DND-41 (cell line): Measurements from ENCODE around the gene THSD4.

Experiments
- ATAC-seq: fragments of 200-7000 bp; cut with Tn5 transposase; 3 replicates; pipeline ENCODE4 v1.9.1; 2021; ENCODE audit warnings: low read depth; ENCODE audit not compliant: insufficient read depth
- DNase-seq: peaks from one replicate; pipeline ENCODE4 v3.0.0-alpha.2; 2020
- H2AFZ ChIP-seq: 2 replicates; pipeline ENCODE4 v1.6.0; 2012; ENCODE audit warnings: low read depth, low read length
- H3K27ac ChIP-seq: 2 replicates; pipeline ENCODE4 v1.5.1; 2012; ENCODE audit warnings: low read length, inconsistent platforms
- H3K27me3 ChIP-seq: fragments of 200-600 bp; sonication (generic); 2 replicates; pipeline ENCODE4 v1.6.0; 2012; ENCODE audit warnings: low read length, mild to moderate bottlenecking, inconsistent platforms; ENCODE audit not compliant: insufficient read depth, poor library complexity
- H3K36me3 ChIP-seq: 2 replicates; pipeline ENCODE4 v1.5.1; 2012; ENCODE audit warnings: low read length, inconsistent platforms; ENCODE audit not compliant: insufficient read depth
- H3K4me1 ChIP-seq: 2 replicates; pipeline ENCODE4 v1.5.1; 2012; ENCODE audit warnings: mild to moderate bottlenecking, low read length; ENCODE audit not compliant: insufficient read depth
- H3K4me2 ChIP-seq: 2 replicates; pipeline ENCODE4 v1.6.0; 2012; ENCODE audit warnings: mild to moderate bottlenecking, moderate library complexity, low read length, inconsistent platforms; ENCODE audit not compliant: insufficient read depth
- H3K4me3 ChIP-seq, 2 experiments: fragments of 200-600 bp in 1 of 2; shearing (Covaris generic) in 1 of 2; 2 replicates each; pipeline ENCODE4 v1.5.1; 2012 to 2016; ENCODE audit warnings: inconsistent platforms in 2 of 2, low read length in 2 of 2, mild to moderate bottlenecking in 2 of 2, low read depth in 1 of 2, moderate library complexity in 1 of 2
- H3K79me2 ChIP-seq: 2 replicates; pipeline ENCODE4 v1.6.0; 2012; ENCODE audit warnings: low read length, inconsistent platforms; ENCODE audit not compliant: insufficient read depth
- H3K9ac ChIP-seq: 2 replicates; pipeline ENCODE4 v1.6.0; 2012; ENCODE audit warnings: low read depth, mild to moderate bottlenecking, inconsistent platforms, low read length, moderate library complexity
- H3K9me3 ChIP-seq: 2 replicates; pipeline ENCODE4 v1.5.1; 2012; ENCODE audit warnings: low read length, moderate library complexity, mild to moderate bottlenecking, inconsistent platforms; ENCODE audit not compliant: insufficient read depth, severe bottlenecking
- H4K20me1 ChIP-seq: 2 replicates; pipeline ENCODE4 v1.6.0; 2012; ENCODE audit warnings: low read length; ENCODE audit not compliant: insufficient read depth
- CTCF ChIP-seq: IDR thresholded peaks from 2 replicates; pipeline ENCODE4 v1.5.1; 2012; ENCODE audit warnings: borderline replicate concordance, low read length, moderate library complexity, mild to moderate bottlenecking; ENCODE audit not compliant: poor library complexity, severe bottlenecking; ENCODE audit errors: extremely low read depth
- EZH2 ChIP-seq: IDR thresholded peaks from 3 replicates; pipeline ENCODE4 v1.6.1; 2012; ENCODE audit warnings: borderline replicate concordance, low read depth, mild to moderate bottlenecking, moderate library complexity, low read length, inconsistent platforms; ENCODE audit not compliant: severe bottlenecking

THSD4 gene

DNA sequence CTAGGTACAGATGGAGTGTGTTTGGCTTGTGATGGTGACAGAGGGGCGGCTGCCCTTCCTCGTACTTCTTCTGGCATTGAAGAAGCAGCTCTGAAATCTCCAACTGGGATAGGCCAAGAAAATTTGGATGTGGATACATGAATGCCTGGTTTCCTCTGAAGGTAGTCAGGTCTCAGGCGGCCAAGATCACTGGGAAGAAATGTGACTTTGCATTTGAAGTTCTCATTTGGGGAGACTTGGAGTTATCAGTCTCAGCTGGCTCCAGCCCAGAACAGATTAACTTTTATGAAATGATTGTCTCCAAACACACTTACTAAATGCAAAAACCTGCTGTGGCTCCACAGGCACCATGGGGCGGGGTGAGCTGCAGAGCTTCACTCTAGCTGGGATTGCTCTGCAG lies 215.9 kb downstream of the THSD4 start:
- Histone ChIP-seq H3K4me1 (no peaks in the 10 kb centered on the region), H2AFZ (no peak overlapping the region), H3K27me3 (peaks cover 2% of the 10 kb centered on the region), H3K9ac (no peak overlapping the region), H3K9me3 (no peaks in the 10 kb centered on the region), H3K4me3 (no peak overlapping the region), H3K4me2 (no peak overlapping the region), H4K20me1 (no peaks in the 10 kb centered on the region), H3K27ac (no peak overlapping the region), H3K79me2 (no peaks in the 10 kb centered on the region), H3K36me3 (no peaks in the 10 kb centered on the region)
- TF ChIP-seq EZH2, result no peak
- TF ChIP-seq CTCF, result no peak
- ATAC-seq (no peak), DNase-seq (no peak)

DNA sequence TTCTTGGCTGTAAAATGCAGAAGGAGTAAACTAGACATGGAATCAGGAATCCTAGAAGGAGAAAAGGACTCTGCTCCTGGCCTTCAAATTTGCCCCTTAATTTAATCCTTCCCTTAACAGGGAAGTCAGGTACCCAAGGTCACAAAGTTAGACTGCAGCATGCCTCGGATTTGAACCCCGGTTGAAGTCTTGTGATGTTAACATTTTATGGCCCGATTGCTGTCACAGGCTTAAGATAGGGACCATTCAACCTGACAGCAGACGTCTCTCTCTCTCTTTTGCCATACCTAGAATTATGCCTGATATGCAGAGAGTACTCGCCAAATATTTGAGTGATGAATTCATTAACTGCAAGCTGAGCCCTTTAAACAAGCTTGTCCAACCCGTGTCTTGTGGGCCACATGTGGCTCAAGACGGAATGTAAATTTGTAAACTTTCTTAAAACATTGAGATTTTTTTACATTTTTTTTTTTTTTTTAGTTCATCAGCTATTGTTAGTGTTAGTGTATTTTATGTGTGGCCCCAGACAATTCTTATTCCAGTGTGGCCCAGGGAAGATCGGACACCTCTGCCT lies 217.2 kb downstream of the THSD4 start:
- H4K20me1 ChIP-seq, result no peaks in the 10 kb centered on the region
- ATAC-seq, result no peak
- H3K36me3 ChIP-seq, result no peaks in the 10 kb centered on the region
- peaks cover 8% of the 10 kb centered on the region for H3K27me3 ChIP-seq
- H3K9ac ChIP-seq, result no peak overlapping the region
- H3K4me1 ChIP-seq, result no peaks in the 10 kb centered on the region
- no peak overlapping the region for H2AFZ ChIP-seq
- H3K4me3 ChIP-seq, result no peak overlapping the region
- H3K27ac ChIP-seq, result no peak overlapping the region
- no peak for DNase-seq
- H3K9me3 ChIP-seq, result no peaks in the 10 kb centered on the region
- no peak overlapping the region for H3K4me2 ChIP-seq
- H3K79me2 ChIP-seq, result no peaks in the 10 kb centered on the region
- TF ChIP-seq CTCF (no peak), EZH2 (no peak)

DNA sequence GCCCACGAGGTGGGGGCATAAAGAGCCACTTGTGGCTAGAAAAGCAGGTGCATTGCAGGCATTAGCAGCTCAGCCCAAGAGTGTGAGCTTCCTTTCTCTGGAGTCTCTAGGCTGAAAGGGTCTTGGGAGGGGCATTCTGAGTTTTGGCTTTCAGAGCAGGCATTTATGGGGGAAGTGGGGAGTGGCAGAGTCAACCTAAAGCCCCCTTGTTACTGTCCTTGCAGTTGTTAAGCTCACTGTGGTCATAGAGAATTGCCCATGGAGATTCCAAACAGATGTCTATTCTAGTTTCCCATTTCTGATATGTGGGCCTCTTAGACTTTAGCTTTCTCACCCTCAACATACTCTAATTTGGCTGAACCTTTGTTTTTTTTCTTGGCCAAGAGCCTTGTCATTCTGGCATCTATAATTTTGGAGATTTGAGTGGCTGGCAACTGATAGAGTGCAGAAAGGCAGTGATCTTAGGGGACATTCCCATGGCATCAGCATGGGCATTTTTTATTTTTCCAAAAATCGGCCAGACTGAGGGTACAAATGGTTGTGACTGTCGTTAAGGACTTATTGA lies 217.9 kb downstream of the THSD4 start:
- Histone ChIP-seq H3K9me3 (no peaks in the 10 kb centered on the region), H3K27ac (no peak overlapping the region), H3K4me1 (no peaks in the 10 kb centered on the region), H3K27me3 (peaks cover 8% of the 10 kb centered on the region), H3K9ac (no peak overlapping the region), H3K79me2 (no peaks in the 10 kb centered on the region), H2AFZ (no peak overlapping the region), H3K36me3 (no peaks in the 10 kb centered on the region), H3K4me2 (no peak overlapping the region), H4K20me1 (no peaks in the 10 kb centered on the region), H3K4me3 (no peak overlapping the region)
- no peak for ATAC-seq
- no peak for TF ChIP-seq EZH2
- no peak for TF ChIP-seq CTCF
- DNase-seq, result no peak

- TF ChIP-seq CTCF (no peak), EZH2 (no peak)
- H2AFZ ChIP-seq, result no peak overlapping the region
- no peak overlapping the region for H3K27ac ChIP-seq
- H3K79me2 ChIP-seq, result no peaks in the 10 kb centered on the region
- H3K4me2 ChIP-seq, result no peak overlapping the region
- DNase-seq, result no peak
- H3K4me3 ChIP-seq, result no peak overlapping the region
- no peaks in the 10 kb centered on the region for H3K9me3 ChIP-seq
- no peaks in the 10 kb centered on the region for H3K4me1 ChIP-seq
- ATAC-seq, result no peak
- no peak overlapping the region for H3K9ac ChIP-seq
- H4K20me1 ChIP-seq, result no peaks in the 10 kb centered on the region
- H3K27me3 ChIP-seq, result peaks cover 8% of the 10 kb centered on the region
- no peaks in the 10 kb centered on the region for H3K36me3 ChIP-seq
These were observed 218.6 kb downstream of the THSD4 start for GRCh38 chr15:71333839-71334238.
